ENCODE measurements around the gene PTPRU. TPM values are rescaled to one million over a fixed set of nuclear protein-coding genes. Genes with fewer than 3 reads are reported as not detected.

Gene PTPRU
- total RNA-seq, 1 experiment from 2014 or later: 40.7 TPM

DNA sequence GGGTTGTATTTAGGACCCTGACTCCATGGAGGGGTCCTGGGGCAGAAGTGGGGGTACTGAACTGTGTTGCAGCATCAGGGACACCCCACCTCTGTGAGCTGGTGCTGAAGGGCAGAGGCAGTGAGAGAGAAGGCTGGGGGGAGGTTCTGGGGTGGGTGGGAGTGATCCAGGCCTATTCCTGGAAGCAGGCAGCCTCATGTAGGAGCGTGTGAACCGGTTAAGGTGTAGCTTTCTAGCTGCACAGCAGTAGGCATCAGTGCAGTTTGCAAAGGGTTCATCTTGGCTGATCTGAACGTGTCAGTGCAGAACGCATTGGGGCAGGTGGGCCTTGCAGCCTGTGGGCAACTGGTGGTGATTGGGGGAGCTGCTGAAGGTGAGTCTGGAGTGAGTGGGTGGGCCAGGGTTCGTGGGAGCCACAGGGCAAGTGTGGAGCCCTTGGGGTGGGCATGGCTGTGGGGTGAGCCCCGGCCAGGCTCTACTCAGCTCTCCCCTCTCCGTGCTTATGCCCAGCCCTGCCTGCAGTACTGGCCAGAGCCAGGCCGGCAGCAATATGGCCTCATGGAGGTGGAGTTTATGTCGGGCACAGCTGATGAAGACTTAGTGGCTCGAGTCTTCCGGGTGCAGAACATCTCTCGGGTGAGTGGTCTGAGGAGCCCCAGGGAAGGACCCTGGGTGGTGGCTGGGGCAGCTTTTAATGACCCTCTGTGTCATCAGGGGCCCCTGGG, 86.7 kb downstream of the PTPRU start:
- Histone ChIP-seq H3K27ac (ENCODE audit: low read depth, low read length) (no peak overlapping the region), H4K20me1 (ENCODE audit: insufficient read depth) (no peaks in the 10 kb centered on the region), H3K27me3 (ENCODE audit: insufficient read depth, low read length) (no peaks in the 10 kb centered on the region), H3K9me2 (ENCODE audit: insufficient read depth) (no peaks in the 10 kb centered on the region), H3K9me3 (ENCODE audit: control insufficient read depth in 1 of 2, insufficient read depth in 1 of 2, low read depth in 1 of 2, low read length in 2 of 2) (no peaks in the 10 kb centered on the region), H3K36me3 (ENCODE audit: control insufficient read depth in 1 of 2, insufficient read depth in 2 of 2, low read length in 2 of 2) (0 out of 4 replicates have a peak, but pooled peaks cover 2 to 3% of the 10 kb centered on the region in 2 experiments), H3K4me2 (ENCODE audit: low read length) (no peak overlapping the region), H3K9ac (ENCODE audit: low read length) (no peak overlapping the region), H2AFZ (ENCODE audit: low read depth, low read length, poor library complexity, severe bottlenecking) (no peak overlapping the region), H3K79me2 (ENCODE audit: insufficient read depth, low read length) (no peaks in the 10 kb centered on the region), H3K4me3 (replicated peaks in 1 of 2; ENCODE audit: low read depth in 1 of 2, low read length in 2 of 2) (no peak overlapping the region), H3K4me1 (ENCODE audit: control insufficient read depth in 1 of 2, insufficient read depth in 2 of 2, low read length in 2 of 2) (peaks cover 0 to 6% of the 10 kb centered on the region in 2 experiments; a peak in 1 of 4 replicates)
- TF ChIP-seq CBX3 (IDR thresholded peaks at IDR 0.05; ENCODE audit: low read depth): no peak
- TF ChIP-seq EGR1 (IDR thresholded peaks at IDR 0.05; ENCODE audit: low read depth): no peak
- TF ChIP-seq, protein P1, sequence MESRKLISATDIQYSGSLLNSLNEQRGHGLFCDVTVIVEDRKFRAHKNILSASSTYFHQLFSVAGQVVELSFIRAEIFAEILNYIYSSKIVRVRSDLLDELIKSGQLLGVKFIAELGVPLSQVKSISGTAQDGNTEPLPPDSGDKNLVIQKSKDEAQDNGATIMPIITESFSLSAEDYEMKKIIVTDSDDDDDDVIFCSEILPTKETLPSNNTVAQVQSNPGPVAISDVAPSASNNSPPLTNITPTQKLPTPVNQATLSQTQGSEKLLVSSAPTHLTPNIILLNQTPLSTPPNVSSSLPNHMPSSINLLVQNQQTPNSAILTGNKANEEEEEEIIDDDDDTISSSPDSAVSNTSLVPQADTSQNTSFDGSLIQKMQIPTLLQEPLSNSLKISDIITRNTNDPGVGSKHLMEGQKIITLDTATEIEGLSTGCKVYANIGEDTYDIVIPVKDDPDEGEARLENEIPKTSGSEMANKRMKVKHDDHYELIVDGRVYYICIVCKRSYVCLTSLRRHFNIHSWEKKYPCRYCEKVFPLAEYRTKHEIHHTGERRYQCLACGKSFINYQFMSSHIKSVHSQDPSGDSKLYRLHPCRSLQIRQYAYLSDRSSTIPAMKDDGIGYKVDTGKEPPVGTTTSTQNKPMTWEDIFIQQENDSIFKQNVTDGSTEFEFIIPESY (IDR thresholded peaks at IDR 0.05; ENCODE audit: extremely low read depth, insufficient replicate concordance, low read length): no peak
- TF ChIP-seq ZNF274 (IDR thresholded peaks at IDR 0.05; ENCODE audit: low read depth, low read length): no peak
- TF ChIP-seq SRF (IDR thresholded peaks at IDR 0.05; ENCODE audit: low read depth): no peak
- no peak for TF ChIP-seq FOSL1 (IDR thresholded peaks at IDR 0.05; ENCODE audit: low read depth)
- TF ChIP-seq, protein P2, sequence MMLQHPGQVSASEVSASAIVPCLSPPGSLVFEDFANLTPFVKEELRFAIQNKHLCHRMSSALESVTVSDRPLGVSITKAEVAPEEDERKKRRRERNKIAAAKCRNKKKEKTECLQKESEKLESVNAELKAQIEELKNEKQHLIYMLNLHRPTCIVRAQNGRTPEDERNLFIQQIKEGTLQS (IDR thresholded peaks at IDR 0.05): no peak
- TF ChIP-seq RAD21 (IDR thresholded peaks at IDR 0.05; ENCODE audit: low read depth): no peak
- TF ChIP-seq POLR2A (IDR thresholded peaks at IDR 0.05; ENCODE audit: borderline replicate concordance, extremely low read depth, insufficient read depth, insufficient read length): no peak
- no peak for TF ChIP-seq SP1 (IDR thresholded peaks at IDR 0.05; ENCODE audit: low read depth)
- TF ChIP-seq ZFX (IDR thresholded peaks at IDR 0.05): no peak
- no peak for TF ChIP-seq YY1 (IDR thresholded peaks at IDR 0.05; ENCODE audit: extremely low read depth, insufficient replicate concordance, low read depth, low read length)
- no peak for TF ChIP-seq MAX (IDR thresholded peaks at IDR 0.05)
- RAD21 ChIA-PET (ENCODE audit: low non-redundant PET in 1 of 2, low total read pairs in 2 of 2, uncharacterized antibody in 2 of 2, unreplicated experiment in 2 of 2): no interaction called here
- intact Hi-C loops (cut with micrococcal nuclease): no loop called here
- POLR2A ChIA-PET: no interaction called here
- no peak for ATAC-seq
- no TSS peak for BruUV-seq (replicated peaks)
- CTCF ChIA-PET: no interaction called here
- DNase-seq (ENCODE audit: low read depth, low spot score): no peak
